ENCODE measurements around the gene THAP10. TPM values are rescaled to one million over a fixed set of nuclear protein-coding genes. Genes with fewer than 3 reads are reported as not detected.

THAP10 gene
- polyA plus RNA-seq, 1 of the 3 experiments (the other 2 are of a cell fraction) = 3.2 TPM

DNA sequence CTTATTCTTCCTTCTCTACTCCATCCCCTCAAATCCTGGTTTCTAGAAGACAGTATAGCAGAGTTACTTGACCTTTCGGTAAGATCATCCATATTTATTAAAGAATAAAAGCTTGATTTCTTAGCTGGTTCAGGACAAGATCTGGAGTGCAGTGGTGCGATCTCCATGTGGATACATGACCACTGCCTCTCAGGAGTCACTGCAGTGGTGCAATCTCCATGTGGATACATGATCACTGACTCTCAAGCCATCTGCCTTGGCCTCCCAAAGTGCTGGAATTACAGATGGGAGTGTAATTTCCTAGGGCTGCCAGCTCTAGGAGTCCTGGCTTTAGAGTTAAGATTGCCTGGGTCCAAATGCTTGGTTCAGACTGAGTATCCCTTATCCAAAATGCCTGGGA is 54.8 kb downstream of the THAP10 start:
- Histone ChIP-seq H3K27ac (ENCODE audit: low read depth in 2 of 2, low read length in 1 of 2) (no peak overlapping the region), H3K4me3 (ENCODE audit: low read depth in 2 of 2, low read length in 1 of 2) (no peak overlapping the region), H3F3A (replicated peaks; ENCODE audit: insufficient read depth) (peaks cover 37% of the 10 kb centered on the region), H2AFZ (ENCODE audit: low read depth) (no peak overlapping the region), H3K4me2 (no peak overlapping the region), H3K9me3 (no peaks in the 10 kb centered on the region), H3K4me1 (ENCODE audit: control insufficient read depth in 1 of 2, insufficient read depth in 2 of 2, low read depth in 1 of 2, low read length in 1 of 2) (peaks cover 4 to 23% of the 10 kb centered on the region in 2 experiments), H3K27me3 (ENCODE audit: insufficient read depth) (no peaks in the 10 kb centered on the region), H3K79me2 (ENCODE audit: insufficient read depth) (peaks cover 60% of the 10 kb centered on the region), H3K36me3 (replicated peaks in 1 of 2; ENCODE audit: control insufficient read depth in 1 of 2, insufficient read depth in 2 of 2, low read length in 1 of 2) (peaks cover 27 to 30% of the 10 kb centered on the region in 2 experiments), H3K9me2 (no peaks in the 10 kb centered on the region), H3K9ac (no peak overlapping the region), H4K20me1 (ENCODE audit: insufficient read depth) (no peaks in the 10 kb centered on the region; the same call in 1 of the 2 replicates)
- CTCF ChIA-PET = interaction anchor here (1.2 to 11.3 kb wide), 2 partner anchors 13 to 37 kb away, joined by 3 to 75 read pairs; no protein-coding TSS in a partner anchor
- DNase-seq = no peak
- TF ChIP-seq GATA2 (CRISPR knock-in tag; IDR thresholded peaks at IDR 0.05) (no peak), MEF2A (IDR thresholded peaks at IDR 0.05; ENCODE audit: borderline replicate concordance, low read depth) (no peak), TEAD4 (IDR thresholded peaks at IDR 0.05; ENCODE audit: borderline replicate concordance, insufficient read depth) (no peak), MXI1 (IDR thresholded peaks at IDR 0.05; ENCODE audit: low read depth, low read length) (no peak), FOSL2 (IDR thresholded peaks at IDR 0.05; ENCODE audit: borderline replicate concordance, low read depth) (no peak), NRF1 (IDR thresholded peaks at IDR 0.05; ENCODE audit: low read depth, low read length) (no peak)
- TF ChIP-seq, protein P1, sequence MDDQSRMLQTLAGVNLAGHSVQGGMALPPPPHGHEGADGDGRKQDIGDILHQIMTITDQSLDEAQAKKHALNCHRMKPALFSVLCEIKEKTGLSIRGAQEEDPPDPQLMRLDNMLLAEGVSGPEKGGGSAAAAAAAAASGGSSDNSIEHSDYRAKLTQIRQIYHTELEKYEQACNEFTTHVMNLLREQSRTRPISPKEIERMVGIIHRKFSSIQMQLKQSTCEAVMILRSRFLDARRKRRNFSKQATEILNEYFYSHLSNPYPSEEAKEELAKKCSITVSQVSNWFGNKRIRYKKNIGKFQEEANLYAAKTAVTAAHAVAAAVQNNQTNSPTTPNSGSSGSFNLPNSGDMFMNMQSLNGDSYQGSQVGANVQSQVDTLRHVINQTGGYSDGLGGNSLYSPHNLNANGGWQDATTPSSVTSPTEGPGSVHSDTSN (IDR thresholded peaks at IDR 0.05) = no peak
- TF ChIP-seq, protein P2, sequence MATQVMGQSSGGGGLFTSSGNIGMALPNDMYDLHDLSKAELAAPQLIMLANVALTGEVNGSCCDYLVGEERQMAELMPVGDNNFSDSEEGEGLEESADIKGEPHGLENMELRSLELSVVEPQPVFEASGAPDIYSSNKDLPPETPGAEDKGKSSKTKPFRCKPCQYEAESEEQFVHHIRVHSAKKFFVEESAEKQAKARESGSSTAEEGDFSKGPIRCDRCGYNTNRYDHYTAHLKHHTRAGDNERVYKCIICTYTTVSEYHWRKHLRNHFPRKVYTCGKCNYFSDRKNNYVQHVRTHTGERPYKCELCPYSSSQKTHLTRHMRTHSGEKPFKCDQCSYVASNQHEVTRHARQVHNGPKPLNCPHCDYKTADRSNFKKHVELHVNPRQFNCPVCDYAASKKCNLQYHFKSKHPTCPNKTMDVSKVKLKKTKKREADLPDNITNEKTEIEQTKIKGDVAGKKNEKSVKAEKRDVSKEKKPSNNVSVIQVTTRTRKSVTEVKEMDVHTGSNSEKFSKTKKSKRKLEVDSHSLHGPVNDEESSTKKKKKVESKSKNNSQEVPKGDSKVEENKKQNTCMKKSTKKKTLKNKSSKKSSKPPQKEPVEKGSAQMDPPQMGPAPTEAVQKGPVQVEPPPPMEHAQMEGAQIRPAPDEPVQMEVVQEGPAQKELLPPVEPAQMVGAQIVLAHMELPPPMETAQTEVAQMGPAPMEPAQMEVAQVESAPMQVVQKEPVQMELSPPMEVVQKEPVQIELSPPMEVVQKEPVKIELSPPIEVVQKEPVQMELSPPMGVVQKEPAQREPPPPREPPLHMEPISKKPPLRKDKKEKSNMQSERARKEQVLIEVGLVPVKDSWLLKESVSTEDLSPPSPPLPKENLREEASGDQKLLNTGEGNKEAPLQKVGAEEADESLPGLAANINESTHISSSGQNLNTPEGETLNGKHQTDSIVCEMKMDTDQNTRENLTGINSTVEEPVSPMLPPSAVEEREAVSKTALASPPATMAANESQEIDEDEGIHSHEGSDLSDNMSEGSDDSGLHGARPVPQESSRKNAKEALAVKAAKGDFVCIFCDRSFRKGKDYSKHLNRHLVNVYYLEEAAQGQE (IDR thresholded peaks at IDR 0.05; ENCODE audit: low read depth, low read length) = no peak
- TF ChIP-seq, protein P3, sequence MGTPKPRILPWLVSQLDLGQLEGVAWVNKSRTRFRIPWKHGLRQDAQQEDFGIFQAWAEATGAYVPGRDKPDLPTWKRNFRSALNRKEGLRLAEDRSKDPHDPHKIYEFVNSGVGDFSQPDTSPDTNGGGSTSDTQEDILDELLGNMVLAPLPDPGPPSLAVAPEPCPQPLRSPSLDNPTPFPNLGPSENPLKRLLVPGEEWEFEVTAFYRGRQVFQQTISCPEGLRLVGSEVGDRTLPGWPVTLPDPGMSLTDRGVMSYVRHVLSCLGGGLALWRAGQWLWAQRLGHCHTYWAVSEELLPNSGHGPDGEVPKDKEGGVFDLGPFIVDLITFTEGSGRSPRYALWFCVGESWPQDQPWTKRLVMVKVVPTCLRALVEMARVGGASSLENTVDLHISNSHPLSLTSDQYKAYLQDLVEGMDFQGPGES (IDR thresholded peaks at IDR 0.05; ENCODE audit: low read depth, low read length) = no peak
- 96% methylated on average over 2 of the region's 2 CpGs for WGBS (ENCODE audit: low lambda C conversion rate)
- POLR2A ChIA-PET = no interaction called here

DNA sequence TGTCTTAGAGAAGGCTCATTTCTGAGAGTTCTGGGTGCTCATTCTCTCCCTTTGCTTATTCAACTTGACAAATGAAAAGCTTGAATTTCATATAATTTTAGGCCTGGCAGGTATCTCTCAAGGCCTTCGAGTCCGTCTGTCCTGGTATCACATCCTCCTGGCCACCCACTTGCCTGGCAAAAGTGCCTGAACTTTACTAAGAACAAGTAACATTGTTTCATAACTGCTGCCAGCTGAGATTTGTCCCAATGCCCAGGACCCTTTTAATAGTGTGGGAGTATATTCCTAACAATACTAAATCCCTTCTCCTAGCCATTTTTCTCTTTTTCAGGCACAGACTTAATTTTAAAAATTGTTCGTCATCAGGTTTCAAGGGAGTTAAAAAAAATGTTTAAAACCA is 56.4 kb downstream of the THAP10 start:
- CTCF ChIA-PET = interaction anchor here (0.6 to 11.3 kb wide), 5 partner anchors 9 to 157 kb away, joined by 3 to 75 read pairs (median 4); no protein-coding TSS in a partner anchor
- POLR2A ChIA-PET = no interaction called here
- H2AFZ ChIP-seq (ENCODE audit: low read depth) = no peak overlapping the region
- TF ChIP-seq, protein P4, sequence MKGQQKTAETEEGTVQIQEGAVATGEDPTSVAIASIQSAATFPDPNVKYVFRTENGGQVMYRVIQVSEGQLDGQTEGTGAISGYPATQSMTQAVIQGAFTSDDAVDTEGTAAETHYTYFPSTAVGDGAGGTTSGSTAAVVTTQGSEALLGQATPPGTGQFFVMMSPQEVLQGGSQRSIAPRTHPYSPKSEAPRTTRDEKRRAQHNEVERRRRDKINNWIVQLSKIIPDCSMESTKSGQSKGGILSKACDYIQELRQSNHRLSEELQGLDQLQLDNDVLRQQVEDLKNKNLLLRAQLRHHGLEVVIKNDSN (IDR thresholded peaks at IDR 0.05; ENCODE audit: borderline replicate concordance, low read depth) = no peak
- TF ChIP-seq, protein P1 (IDR thresholded peaks at IDR 0.05) = no peak
- TF ChIP-seq NRF1 (IDR thresholded peaks at IDR 0.05; ENCODE audit: low read depth, low read length) (no peak), GABPA (IDR thresholded peaks at IDR 0.05; ENCODE audit: low read depth) (no peak), TAF1 (IDR thresholded peaks at IDR 0.05; ENCODE audit: borderline replicate concordance, low read depth, low read length) (no peak)
- TF ChIP-seq, protein P3 (IDR thresholded peaks at IDR 0.05; ENCODE audit: low read depth, low read length) = no peak
- H3F3A ChIP-seq (replicated peaks; ENCODE audit: insufficient read depth) = peaks cover 37% of the 10 kb centered on the region
- H3K4me1 ChIP-seq (ENCODE audit: control insufficient read depth in 1 of 2, insufficient read depth in 2 of 2, low read depth in 1 of 2, low read length in 1 of 2) = peaks cover 4 to 23% of the 10 kb centered on the region in 2 experiments
- peaks cover 58% of the 10 kb centered on the region for H3K79me2 ChIP-seq (ENCODE audit: insufficient read depth)
- no peaks in the 10 kb centered on the region for H3K27me3 ChIP-seq (ENCODE audit: insufficient read depth)
- H3K27ac ChIP-seq (ENCODE audit: low read depth in 2 of 2, low read length in 1 of 2) = no peak overlapping the region
- DNase-seq = no peak
- H3K9ac ChIP-seq = no peak overlapping the region
- no peak overlapping the region for H3K4me3 ChIP-seq (ENCODE audit: low read depth in 2 of 2, low read length in 1 of 2)
- WGBS (ENCODE audit: low lambda C conversion rate) = 81% methylated on average over 3 of the region's 3 CpGs
- peaks cover 40 to 46% of the 10 kb centered on the region in 2 experiments for H3K36me3 ChIP-seq (replicated peaks in 1 of 2; ENCODE audit: control insufficient read depth in 1 of 2, insufficient read depth in 2 of 2, low read length in 1 of 2)
- no peaks in the 10 kb centered on the region for H3K9me3 ChIP-seq
- no peak overlapping the region for H3K4me2 ChIP-seq
- no peaks in the 10 kb centered on the region; the same call in 1 of the 2 replicates for H4K20me1 ChIP-seq (ENCODE audit: insufficient read depth)
- no peaks in the 10 kb centered on the region for H3K9me2 ChIP-seq
